Endothelial cell of umbilical vein (primary cell): ENCODE data around the gene LRRC56. TPM values are rescaled to one million over a fixed set of nuclear protein-coding genes. Genes with fewer than 3 reads are reported as not detected.

ENCODE experiments used
- BruUV-seq: library from RNA; stranded (reverse); fragments of 400-500 nt; replicated peaks from 2 replicates; lab custom pipeline; 2021; lab: Mats Ljungman, UMichigan
- CTCF ChIA-PET: fragments of 300-600, 350-600 bp; sonication (Branson Sonifier 250); formaldehyde crosslinking; loops from one replicate; lab custom pipeline; 2021; ENCODE audit warnings: antibody characterized with exemption, inconsistent platforms; lab: Charles Lee
- POLR2A ChIA-PET: fragments of 300-600, 350-600 bp; sonication (Branson Sonifier 250); formaldehyde crosslinking; loops from one replicate; lab custom pipeline; 2021; ENCODE audit warnings: antibody characterized with exemption, inconsistent platforms; lab: Charles Lee
- DNase-seq: peaks from one replicate; pipeline ENCODE4 v3.0.0-alpha.2; 2011; ENCODE audit warnings: low read depth, low spot score
- FAIRE-seq: peaks from 2 replicates; lab custom pipeline; 2011; peaks lifted over from hg19 to GRCh38; lab: Jason Lieb, UNC
- H2AFZ ChIP-seq: 2 replicates; pipeline ENCODE4 v1.6.0; 2012; ENCODE audit warnings: low read depth, low read length, control low read depth, inconsistent platforms
- H3K27ac ChIP-seq: 2 replicates; pipeline ENCODE4 v1.5.1; 2011; ENCODE audit warnings: low read depth, mild to moderate bottlenecking, control low read depth, low read length, moderate library complexity; ENCODE audit not compliant: insufficient read depth
- H3K27me3 ChIP-seq, 2 experiments: 2 replicates each; pipeline versions ENCODE4 v1.6.0 to v1.6.1; 2011; ENCODE audit warnings: low read length in 2 of 2, mixed read lengths in 1 of 2; ENCODE audit not compliant: control insufficient read depth in 2 of 2, insufficient read depth in 2 of 2
- H3K36me3 ChIP-seq, 2 experiments: 2 replicates in 1 of 2; 3 replicates in 1 of 2; pipeline ENCODE4 v1.5.1; 2011; ENCODE audit warnings: low read length in 2 of 2, mild to moderate bottlenecking in 1 of 2, moderate library complexity in 1 of 2; ENCODE audit not compliant: control insufficient read depth in 2 of 2, insufficient read depth in 2 of 2; ENCODE audit errors: extremely low read depth in 1 of 2
- H3K4me1 ChIP-seq: 3 replicates; pipeline ENCODE4 v1.5.1; 2011; ENCODE audit warnings: mild to moderate bottlenecking, low read length; ENCODE audit not compliant: control insufficient read depth, insufficient read depth; ENCODE audit errors: extremely low read depth
- H3K4me2 ChIP-seq: 2 replicates; pipeline ENCODE4 v1.6.1; 2011; ENCODE audit warnings: low read length, control low read depth, mixed read lengths; ENCODE audit not compliant: insufficient read depth
- H3K4me3 ChIP-seq, 3 experiments: fragments of 200-600 bp in 1 of 3; sonication (generic), shearing (Covaris generic) in 1 of 3; replicated peaks in 1 of 3; 2 replicates each; pipeline ENCODE4 v1.5.1; 2011 to 2016; ENCODE audit warnings: control low read depth in 3 of 3, low read length in 3 of 3, mild to moderate bottlenecking in 2 of 3, inconsistent platforms in 1 of 3, low read depth in 1 of 3, moderate library complexity in 1 of 3; ENCODE audit not compliant: insufficient read depth in 1 of 3
- H3K79me2 ChIP-seq: 2 replicates; pipeline ENCODE4 v1.6.0; 2012; ENCODE audit warnings: low read length, inconsistent platforms; ENCODE audit not compliant: control insufficient read depth, insufficient read depth
- H3K9ac ChIP-seq: replicated peaks from 2 replicates; pipeline ENCODE3; 2011; ENCODE audit warnings: low read length, control low read depth; ENCODE audit not compliant: insufficient read depth; ENCODE audit errors: extremely low read depth
- H3K9me1 ChIP-seq: replicated peaks from 3 replicates; pipeline ENCODE4 v1.6.0; 2011; ENCODE audit warnings: mild to moderate bottlenecking, low read length; ENCODE audit not compliant: control insufficient read depth, insufficient read depth; ENCODE audit errors: extremely low read depth
- H3K9me3 ChIP-seq: replicated peaks from 2 replicates; pipeline ENCODE4 v1.5.1; 2012; ENCODE audit warnings: low read length, inconsistent platforms; ENCODE audit not compliant: control insufficient read depth, insufficient read depth
- H4K20me1 ChIP-seq: replicated peaks from 2 replicates; pipeline ENCODE3; 2011; ENCODE audit warnings: mild to moderate bottlenecking, low read length; ENCODE audit not compliant: control insufficient read depth, insufficient read depth; ENCODE audit errors: extremely low read depth
- EZH2 ChIP-seq: IDR thresholded peaks from 2 replicates; pipeline ENCODE4 v1.6.1; 2012; ENCODE audit warnings: borderline replicate concordance, low read depth, mild to moderate bottlenecking, moderate library complexity, low read length, inconsistent platforms; ENCODE audit not compliant: severe bottlenecking
- FOS ChIP-seq: IDR thresholded peaks from 2 replicates; pipeline ENCODE4 v1.6.1; 2011; ENCODE audit warnings: mild to moderate bottlenecking, low read length, moderate library complexity, borderline replicate concordance; ENCODE audit not compliant: insufficient read depth
- GATA2 ChIP-seq: IDR thresholded peaks from 2 replicates; pipeline ENCODE4 v1.7.0; 2011; ENCODE audit warnings: low read depth, mild to moderate bottlenecking, moderate library complexity, mixed read lengths, low read length; ENCODE audit not compliant: insufficient read length, insufficient read depth
- JUN ChIP-seq: IDR thresholded peaks from 2 replicates; pipeline ENCODE4 v1.6.1; 2011; ENCODE audit warnings: borderline replicate concordance, low read depth; ENCODE audit not compliant: insufficient read length, insufficient read depth
- MAX ChIP-seq: IDR thresholded peaks from 2 replicates; pipeline ENCODE4 v1.6.1; 2011; ENCODE audit not compliant: insufficient read depth, insufficient read length
- MYC ChIP-seq: IDR thresholded peaks from one replicate; pipeline ENCODE4 v1.6.1; 2011; ENCODE audit warnings: mild to moderate bottlenecking, low read depth, low read length
- POLR2A ChIP-seq: IDR thresholded peaks from 2 replicates; pipeline ENCODE4 v1.6.1; 2012; ENCODE audit warnings: low read depth, mild to moderate bottlenecking, control low read depth, low read length
- POLR2AphosphoS5 ChIP-seq: IDR thresholded peaks from 2 replicates; pipeline ENCODE4 v1.6.1; 2012; ENCODE audit warnings: low read depth, mild to moderate bottlenecking, control low read depth, low read length, moderate library complexity; ENCODE audit not compliant: insufficient read depth
- dilution Hi-C: fragments of 300-500 bp; cut with MboI; formaldehyde crosslinking; loops from one replicate; pipeline ENCODE4 v1.15.0; 2019; ENCODE audit warnings: low sequenced_read_pairs; ENCODE audit not compliant: extremely low pct_ligation_motif_present
- intact Hi-C: fragments of 100-400 bp; cut with micrococcal nuclease; formaldehyde crosslinking; loops from one replicate; pipeline ENCODE4 v1.10.0; 2022
- polyA plus RNA-seq, 4 experiments: library from polyadenylated mRNA; depleted of rRNA in 3 of 4; stranded (reverse) in 3 of 4; unstranded in 1 of 4; fragments of >200 nt; gene quantifications; 2 replicates each; pipeline versions ENCODE4 v1.2.1 to v1.2.3, GENCODE V29; 2011 to 2012; ENCODE audit warnings: missing spikeins in 1 of 4
- total RNA-seq: library from RNA; stranded (reverse); gene quantifications from 2 replicates; pipeline ENCODE4 v1.2.3, GENCODE V29; 2021
- TF ChIP-seq, protein P1 (sequence below), 2 donors: IDR thresholded peaks; 1 replicate in 1 of 2; 2 replicates in 1 of 2; pipeline ENCODE4 v1.5.1; 2011; ENCODE audit warnings: low read length in 2 of 2, mild to moderate bottlenecking in 2 of 2, moderate library complexity in 2 of 2, control low read depth in 1 of 2, inconsistent platforms in 1 of 2, low read depth in 1 of 2; ENCODE audit not compliant: insufficient read depth in 1 of 2; ENCODE audit errors: extremely low read depth in 1 of 2

Gene LRRC56
- total and polyA plus RNA-seq, 2 donors (not counting 3 experiments of a cell fraction or from before 2014, with no cell fraction given): 0.47 to 0.55 TPM

- Histone ChIP-seq H3K79me2 (no peaks in the 10 kb centered on the region), H3K4me3 (no peak overlapping the region), H3K4me1 (peaks cover 4% of the 10 kb centered on the region), H4K20me1 (no peaks in the 10 kb centered on the region), H3K27me3 (no peaks in the 10 kb centered on the region), H3K36me3 (peaks cover under 1 to 16% of the 10 kb centered on the region in 2 experiments), H3K9me1 (no peaks in the 10 kb centered on the region), H3K9ac (no peak overlapping the region), H3K9me3 (no peaks in the 10 kb centered on the region), H3K27ac (no peak overlapping the region), H3K4me2 (no peak overlapping the region), H2AFZ (no peak overlapping the region)
- CTCF ChIA-PET: interaction anchor here (2.2 kb wide), 1 partner anchor 9 kb away, joined by 5 read pairs; no protein-coding TSS in a partner anchor
- POLR2A ChIA-PET: no interaction called here
- FAIRE-seq (no peak), DNase-seq (no peak)
- TF ChIP-seq POLR2AphosphoS5: no peak
- no peak for TF ChIP-seq MYC
- TF ChIP-seq JUN: no peak
- no peak for TF ChIP-seq GATA2
- TF ChIP-seq, protein P1, sequence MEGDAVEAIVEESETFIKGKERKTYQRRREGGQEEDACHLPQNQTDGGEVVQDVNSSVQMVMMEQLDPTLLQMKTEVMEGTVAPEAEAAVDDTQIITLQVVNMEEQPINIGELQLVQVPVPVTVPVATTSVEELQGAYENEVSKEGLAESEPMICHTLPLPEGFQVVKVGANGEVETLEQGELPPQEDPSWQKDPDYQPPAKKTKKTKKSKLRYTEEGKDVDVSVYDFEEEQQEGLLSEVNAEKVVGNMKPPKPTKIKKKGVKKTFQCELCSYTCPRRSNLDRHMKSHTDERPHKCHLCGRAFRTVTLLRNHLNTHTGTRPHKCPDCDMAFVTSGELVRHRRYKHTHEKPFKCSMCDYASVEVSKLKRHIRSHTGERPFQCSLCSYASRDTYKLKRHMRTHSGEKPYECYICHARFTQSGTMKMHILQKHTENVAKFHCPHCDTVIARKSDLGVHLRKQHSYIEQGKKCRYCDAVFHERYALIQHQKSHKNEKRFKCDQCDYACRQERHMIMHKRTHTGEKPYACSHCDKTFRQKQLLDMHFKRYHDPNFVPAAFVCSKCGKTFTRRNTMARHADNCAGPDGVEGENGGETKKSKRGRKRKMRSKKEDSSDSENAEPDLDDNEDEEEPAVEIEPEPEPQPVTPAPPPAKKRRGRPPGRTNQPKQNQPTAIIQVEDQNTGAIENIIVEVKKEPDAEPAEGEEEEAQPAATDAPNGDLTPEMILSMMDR (IDR thresholded peaks at IDR 0.05; ENCODE audit: extremely low read depth in 1 of 2, insufficient read depth in 1 of 2, low read depth in 1 of 2, low read length in 2 of 2): no peak
- no peak for TF ChIP-seq FOS
- TF ChIP-seq MAX: no peak
- no peak for TF ChIP-seq POLR2A
- no peak for TF ChIP-seq EZH2
- no TSS peak for BruUV-seq
- dilution Hi-C loops: no loop called here
- intact Hi-C loops: no loop called here
These were observed 9.0 kb upstream of the LRRC56 start for GRCh38 chr11:528166-528814.
